Mucosa of rectum (tissue), 2 donors: ENCODE data around the gene KRT1.

ENCODE experiments used
- H3K27ac ChIP-seq, 2 donors: one replicate each; pipeline ENCODE4 v1.7.0; 2013; ENCODE audit warnings: inconsistent platforms in 2 of 2, low read depth in 2 of 2, low read length in 2 of 2
- H3K27me3 ChIP-seq, 2 donors: one replicate each; pipeline ENCODE4 v1.7.0; 2013; ENCODE audit warnings: low read length in 2 of 2; ENCODE audit not compliant: control insufficient read depth in 2 of 2, insufficient read depth in 2 of 2
- H3K36me3 ChIP-seq, 2 donors: one replicate each; pipeline ENCODE4 v1.7.0; 2013; ENCODE audit warnings: low read length in 2 of 2; ENCODE audit not compliant: control insufficient read depth in 2 of 2, insufficient read depth in 2 of 2
- H3K4me1 ChIP-seq, 2 donors: one replicate each; pipeline ENCODE4 v1.7.0; 2013; ENCODE audit warnings: low read length in 2 of 2, mild to moderate bottlenecking in 1 of 2; ENCODE audit not compliant: control insufficient read depth in 2 of 2, insufficient read depth in 2 of 2
- H3K4me3 ChIP-seq, 2 donors: one replicate each; pipeline ENCODE4 v1.7.0; 2013; ENCODE audit warnings: low read length in 2 of 2
- H3K9ac ChIP-seq, 2 donors: one replicate each; pipeline ENCODE4 v1.7.0; 2013; ENCODE audit warnings: low read length in 2 of 2, low read depth in 1 of 2, mild to moderate bottlenecking in 1 of 2
- H3K9me3 ChIP-seq, 2 donors: one replicate each; pipeline ENCODE4 v1.7.0; 2013; ENCODE audit warnings: low read length in 2 of 2; ENCODE audit not compliant: control insufficient read depth in 2 of 2
- donor health status: healthy.
- donor health status: Normal muscosa, but diverticular disease.

The KRT1 gene

GRCh38 chr12:52691841-52692150 lies 11.6 kb upstream of the KRT1 start:
- Histone ChIP-seq H3K9ac (no peak overlapping the region), H3K36me3 (no peaks in the 10 kb centered on the region), H3K4me3 (no peak overlapping the region), H3K27ac (no peak overlapping the region), H3K27me3 (peaks cover 19 to 35% of the 10 kb centered on the region in 2 donors), H3K9me3 (no peaks in the 10 kb centered on the region), H3K4me1 (peaks cover 3 to 16% of the 10 kb centered on the region in 2 donors)

- peak overlapping the region; percentile 28 to 59 for H3K4me3 ChIP-seq
- H3K27me3 ChIP-seq = peaks cover 19 to 33% of the 10 kb centered on the region in 2 donors
- H3K36me3 ChIP-seq = no peaks in the 10 kb centered on the region
- H3K9me3 ChIP-seq = no peaks in the 10 kb centered on the region
- peaks cover 3 to 21% of the 10 kb centered on the region in 2 donors for H3K4me1 ChIP-seq
- peak overlapping the region in 1 of 2 donors; percentile 39 for H3K9ac ChIP-seq
- H3K27ac ChIP-seq = no peak overlapping the region
These were observed 11.1 kb upstream of the KRT1 start for GRCh38 chr12:52691076-52691840.

- Histone ChIP-seq H3K4me1 (peaks cover 3 to 22% of the 10 kb centered on the region in 2 donors), H3K36me3 (no peaks in the 10 kb centered on the region), H3K27me3 (peaks cover 19 to 29% of the 10 kb centered on the region in 2 donors), H3K4me3 (peak overlapping the region; percentile 28 to 59), H3K27ac (no peak overlapping the region), H3K9me3 (no peaks in the 10 kb centered on the region), H3K9ac (peak overlapping the region in 1 of 2 donors; percentile 39)
These were observed 10.3 kb upstream of the KRT1 start for GRCh38 chr12:52690351-52691075.

- no peak overlapping the region for H3K27ac ChIP-seq
- H3K4me3 ChIP-seq = no peak overlapping the region
- H3K9ac ChIP-seq = no peak overlapping the region
- no peaks in the 10 kb centered on the region for H3K36me3 ChIP-seq
- H3K9me3 ChIP-seq = no peaks in the 10 kb centered on the region
- peaks cover 3 to 22% of the 10 kb centered on the region in 2 donors for H3K4me1 ChIP-seq
- peaks cover 19 to 27% of the 10 kb centered on the region in 2 donors for H3K27me3 ChIP-seq
These were observed 9.7 kb upstream of the KRT1 start for GRCh38 chr12:52689936-52690335.

GRCh38 chr12:52689239-52689638 lies 9.0 kb upstream of the KRT1 start:
- peaks cover 3 to 22% of the 10 kb centered on the region in 2 donors for H3K4me1 ChIP-seq
- H3K27ac ChIP-seq = no peak overlapping the region
- H3K27me3 ChIP-seq = peaks cover 19 to 25% of the 10 kb centered on the region in 2 donors
- no peak overlapping the region for H3K9ac ChIP-seq
- H3K4me3 ChIP-seq = no peak overlapping the region
- no peaks in the 10 kb centered on the region for H3K9me3 ChIP-seq
- H3K36me3 ChIP-seq = no peaks in the 10 kb centered on the region

- no peak overlapping the region for H3K27ac ChIP-seq
These were observed 8.3 kb upstream of the KRT1 start for GRCh38 chr12:52688481-52688880.

GRCh38 chr12:52687497-52688385 lies 7.5 kb upstream of the KRT1 start:
- Histone ChIP-seq H3K27ac (peak overlapping the region in 1 of 2 donors; percentile 4), H3K4me1 (peaks cover 3 to 22% of the 10 kb centered on the region in 2 donors), H3K9ac (no peak overlapping the region), H3K4me3 (no peak overlapping the region), H3K27me3 (peaks cover 19 to 24% of the 10 kb centered on the region in 2 donors), H3K36me3 (no peaks in the 10 kb centered on the region), H3K9me3 (no peaks in the 10 kb centered on the region)

More at GRCh38 chr12:52688481-52688880, 8.3 kb upstream of the KRT1 start:
- Histone ChIP-seq H3K9ac (no peak overlapping the region), H3K36me3 (no peaks in the 10 kb centered on the region), H3K4me1 (peaks cover 3 to 22% of the 10 kb centered on the region in 2 donors), H3K4me3 (no peak overlapping the region), H3K27me3 (peaks cover 19 to 25% of the 10 kb centered on the region in 2 donors), H3K9me3 (no peaks in the 10 kb centered on the region)

- Histone ChIP-seq H3K9ac (no peak overlapping the region), H3K4me1 (peaks cover 3 to 22% of the 10 kb centered on the region in 2 donors), H3K36me3 (no peaks in the 10 kb centered on the region), H3K27me3 (peaks cover 15 to 16% of the 10 kb centered on the region in 2 donors), H3K27ac (no peak overlapping the region), H3K9me3 (no peaks in the 10 kb centered on the region), H3K4me3 (no peak overlapping the region)
These were observed 6.7 kb upstream of the KRT1 start for GRCh38 chr12:52686756-52687487.

- peaks cover 3 to 20% of the 10 kb centered on the region in 2 donors for H3K4me1 ChIP-seq
- no peak overlapping the region for H3K9ac ChIP-seq
- no peak overlapping the region for H3K27ac ChIP-seq
- no peaks in the 10 kb centered on the region for H3K9me3 ChIP-seq
- no peak overlapping the region for H3K4me3 ChIP-seq
- peaks cover 7 to 14% of the 10 kb centered on the region in 2 donors for H3K27me3 ChIP-seq
- no peaks in the 10 kb centered on the region for H3K36me3 ChIP-seq
These were observed 5.9 kb upstream of the KRT1 start for GRCh38 chr12:52686063-52686462.
